Breast epithelium (tissue), 3 donors: Measurements from ENCODE around the gene HIGD1B.

Experiments
- POLR2A ChIP-seq: fragments of 450-650 bp; IDR thresholded peaks from one replicate; pipeline ENCODE4 v1.6.1; 2016; ENCODE audit warnings: antibody characterized with exemption, mild to moderate bottlenecking, moderate library complexity
- POLR2AphosphoS5 ChIP-seq, 3 donors: sonication (generic); formaldehyde crosslinking; IDR thresholded peaks; one replicate each; pipeline ENCODE4 v1.6.1; 2017; ENCODE audit warnings: antibody characterized with exemption in 3 of 3
- TF ChIP-seq, protein P1 (sequence below), 3 donors: fragments of 450-650 bp; IDR thresholded peaks; one replicate each; pipeline ENCODE4 v1.5.1; 2016 to 2017; ENCODE audit warnings: antibody characterized with exemption in 3 of 3, mild to moderate bottlenecking in 3 of 3, moderate library complexity in 3 of 3

DNA sequence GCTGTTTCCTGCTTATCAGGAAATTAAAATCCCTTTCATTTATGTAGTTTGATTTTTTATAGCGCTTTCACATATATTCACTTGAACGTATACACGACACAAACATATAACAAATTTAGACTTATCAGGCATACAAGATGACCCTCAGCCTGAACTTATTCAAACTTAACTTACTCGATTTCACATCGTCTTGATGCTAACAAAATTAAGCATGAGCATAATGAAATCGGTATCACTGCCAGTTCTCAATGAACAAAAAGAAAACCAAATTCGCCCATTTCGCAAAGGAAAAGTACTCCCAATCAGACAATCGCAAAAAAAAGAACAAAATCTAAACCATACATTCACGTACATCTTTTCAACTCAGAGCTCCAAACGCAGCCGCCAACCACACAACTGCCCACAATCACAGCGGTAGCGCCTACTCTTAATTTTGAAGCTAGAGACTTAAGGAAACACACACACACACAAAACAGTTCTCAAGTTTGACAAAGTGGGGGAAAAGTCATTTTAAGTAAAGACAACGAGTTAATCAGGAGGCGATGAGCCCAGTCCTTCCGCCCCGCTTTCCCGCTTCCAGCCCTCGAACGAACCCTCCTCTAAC, 18.7 kb upstream of the HIGD1B start:
- TF ChIP-seq POLR2A, result no peak
- TF ChIP-seq, protein P1, sequence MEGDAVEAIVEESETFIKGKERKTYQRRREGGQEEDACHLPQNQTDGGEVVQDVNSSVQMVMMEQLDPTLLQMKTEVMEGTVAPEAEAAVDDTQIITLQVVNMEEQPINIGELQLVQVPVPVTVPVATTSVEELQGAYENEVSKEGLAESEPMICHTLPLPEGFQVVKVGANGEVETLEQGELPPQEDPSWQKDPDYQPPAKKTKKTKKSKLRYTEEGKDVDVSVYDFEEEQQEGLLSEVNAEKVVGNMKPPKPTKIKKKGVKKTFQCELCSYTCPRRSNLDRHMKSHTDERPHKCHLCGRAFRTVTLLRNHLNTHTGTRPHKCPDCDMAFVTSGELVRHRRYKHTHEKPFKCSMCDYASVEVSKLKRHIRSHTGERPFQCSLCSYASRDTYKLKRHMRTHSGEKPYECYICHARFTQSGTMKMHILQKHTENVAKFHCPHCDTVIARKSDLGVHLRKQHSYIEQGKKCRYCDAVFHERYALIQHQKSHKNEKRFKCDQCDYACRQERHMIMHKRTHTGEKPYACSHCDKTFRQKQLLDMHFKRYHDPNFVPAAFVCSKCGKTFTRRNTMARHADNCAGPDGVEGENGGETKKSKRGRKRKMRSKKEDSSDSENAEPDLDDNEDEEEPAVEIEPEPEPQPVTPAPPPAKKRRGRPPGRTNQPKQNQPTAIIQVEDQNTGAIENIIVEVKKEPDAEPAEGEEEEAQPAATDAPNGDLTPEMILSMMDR (IDR thresholded peaks at IDR 0.05), result no peak
- TF ChIP-seq POLR2AphosphoS5 (IDR thresholded peaks at IDR 0.05), result peak in 2 of 3 donors; percentile 20 to 48
